PC-3 (cell line): ENCODE measurements around the gene RALB.

Source experiments
- CTCF ChIP-seq: fragments of 300-600 bp; sonication (generic); conservative IDR thresholded peaks from 2 replicates; pipeline ENCODE4 v1.5.1; 2017; ENCODE audit warnings: antibody characterized with exemption, low read depth, mild to moderate bottlenecking, low read length
- EZH2 ChIP-seq: fragments of 300-600 bp; sonication (generic); IDR thresholded peaks from one replicate; pipeline ENCODE4 v1.6.1; 2017; ENCODE audit warnings: antibody characterized with exemption, mild to moderate bottlenecking, low read length; ENCODE audit not compliant: unreplicated experiment
- EZH2phosphoT487 ChIP-seq: fragments of 300-600 bp; sonication (generic); IDR thresholded peaks from 2 replicates; pipeline ENCODE4 v1.6.1; 2018; ENCODE audit warnings: mild to moderate bottlenecking, antibody characterized with exemption, low read length, borderline replicate concordance

DNA sequence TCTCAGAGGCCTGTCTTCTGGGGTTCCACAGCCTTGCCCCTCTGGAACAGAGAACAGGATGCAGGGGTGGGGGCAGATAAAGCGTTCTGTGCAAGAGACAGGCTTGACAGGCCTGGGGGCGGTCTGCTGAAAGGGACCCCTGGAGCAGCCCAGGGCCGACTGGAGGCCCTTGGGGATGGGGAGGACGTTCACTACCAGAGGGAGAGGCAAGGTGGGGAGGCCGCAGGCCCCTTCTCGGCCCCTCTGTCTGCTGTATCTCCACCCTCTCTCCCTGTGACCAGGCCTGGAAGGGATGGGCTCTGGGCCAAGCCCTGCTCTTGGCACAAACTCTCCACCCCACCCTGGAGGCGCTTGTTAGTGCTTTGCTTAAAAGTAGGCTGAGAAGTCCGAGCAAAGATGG is 66.0 kb downstream of the RALB start:
- TF ChIP-seq CTCF (no peak), EZH2 (no peak), EZH2phosphoT487 (no peak)
